MCF 10A (cell line): Measurements from ENCODE around the gene TULP3. TPM values are rescaled to one million over a fixed set of nuclear protein-coding genes. Genes with fewer than 3 reads are reported as not detected.
A peak's percentile ranks its signal among the peaks of the same experiment; 100 is the strongest.

Source experiments
- BruUV-seq: library from RNA; stranded (reverse); fragments of 400-500 nt; replicated peaks from 2 replicates; lab custom pipeline; 2021; lab: Mats Ljungman, UMichigan
- CTCF ChIA-PET: fragments of 300-600 bp; sonication (Branson Sonifier 250); formaldehyde crosslinking; extraction: SDS; loops from one replicate; lab custom pipeline; 2021; ENCODE audit warnings: antibody characterized with exemption, inconsistent platforms; lab: Yijun Ruan, JAX
- POLR2A ChIA-PET: fragments of 300-600, 350-650 bp; sonication (Branson Sonifier 250); formaldehyde crosslinking; extraction: SDS; loops from one replicate; lab custom pipeline; 2020; ENCODE audit warnings: antibody characterized with exemption, inconsistent platforms; lab: Yijun Ruan, JAX
- DNase-seq: peaks from one replicate; pipeline ENCODE4 v3.0.0-alpha.2; 2018; ENCODE audit not compliant: unreplicated experiment
- H3K27ac Mint-ChIP-seq: one replicate; pipeline ENCODE4 v1.8.0; 2022; ENCODE audit warnings: mild to moderate bottlenecking, low read depth, mixed read lengths; ENCODE audit not compliant: unreplicated experiment
- H3K27me3 Mint-ChIP-seq: one replicate; pipeline ENCODE4 v1.8.0; 2022; ENCODE audit warnings: mixed read lengths; ENCODE audit not compliant: insufficient read depth, unreplicated experiment
- H3K36me3 Mint-ChIP-seq: one replicate; pipeline ENCODE4 v1.8.0; 2022; ENCODE audit warnings: mild to moderate bottlenecking, moderate library complexity, mixed read lengths; ENCODE audit not compliant: insufficient read depth, unreplicated experiment
- H3K4me1 Mint-ChIP-seq: one replicate; pipeline ENCODE4 v1.8.0; 2022; ENCODE audit warnings: mixed read lengths; ENCODE audit not compliant: insufficient read depth, unreplicated experiment
- H3K4me3 Mint-ChIP-seq: one replicate; pipeline ENCODE4 v1.8.0; 2022; ENCODE audit warnings: mild to moderate bottlenecking, moderate library complexity, mixed read lengths; ENCODE audit not compliant: unreplicated experiment
- H3K9me3 Mint-ChIP-seq: one replicate; pipeline ENCODE4 v1.8.0; 2022; ENCODE audit warnings: mixed read lengths; ENCODE audit not compliant: unreplicated experiment
- intact Hi-C: fragments of 100-400 bp; cut with micrococcal nuclease; formaldehyde crosslinking; loops from 2 replicates; pipeline ENCODE4 v1.14.1; 2022
- total RNA-seq: library from RNA; stranded (reverse); gene quantifications from 2 replicates; pipeline ENCODE4 v1.2.3, GENCODE V29; 2022
- TF ChIP-seq, protein P1 (sequence below): fragments of 200-600 bp; IDR thresholded peaks from one replicate; pipeline ENCODE4 v1.8.0; 2022; ENCODE audit warnings: antibody characterized with exemption, mild to moderate bottlenecking; ENCODE audit not compliant: unreplicated experiment

TULP3 gene
- total RNA-seq, 1 experiment from 2014 or later: 36.2 TPM

DNA sequence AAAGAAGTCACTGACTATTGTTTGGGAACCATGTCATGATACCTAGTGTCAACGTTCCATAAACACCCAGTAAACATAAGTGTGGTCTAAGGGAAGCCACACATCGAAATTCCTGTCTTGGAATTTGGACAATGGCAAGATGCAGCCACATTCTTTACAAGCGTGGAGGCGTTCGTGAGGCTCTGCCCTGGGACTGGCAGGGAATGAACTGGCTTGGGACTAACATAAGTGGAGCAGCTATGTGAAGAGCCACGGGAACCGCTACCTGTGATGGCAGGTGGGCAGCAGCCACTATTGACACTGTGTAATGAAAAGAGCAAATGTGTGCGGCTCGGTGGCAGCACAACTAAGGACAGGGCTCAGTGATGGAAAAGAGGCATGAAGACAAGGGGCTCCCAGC is 45.9 kb upstream of the TULP3 start:
- CTCF ChIA-PET: interaction anchor here (0.9 to 3.3 kb wide), 2 partner anchors 9 to 11 kb away, joined by 3 to 21 read pairs; no protein-coding TSS in a partner anchor
- POLR2A ChIA-PET: interaction anchor here (0.7 to 1.5 kb wide), 4 partner anchors 9 to 32 kb away, joined by 3 to 6 read pairs (median 5); partner anchors contain the start of genes FOXM1 and RHNO1
- DNase-seq: no peak
- Mint-ChIP-seq H3K9me3 (no peaks in the 10 kb centered on the region), H3K36me3 (peaks cover under 1% of the 10 kb centered on the region), H3K27ac (no peak overlapping the region), H3K4me3 (no peak overlapping the region), H3K4me1 (no peaks in the 10 kb centered on the region), H3K27me3 (no peaks in the 10 kb centered on the region)
- intact Hi-C loops: no loop called here
- no TSS peak for BruUV-seq
- TF ChIP-seq, protein P1, sequence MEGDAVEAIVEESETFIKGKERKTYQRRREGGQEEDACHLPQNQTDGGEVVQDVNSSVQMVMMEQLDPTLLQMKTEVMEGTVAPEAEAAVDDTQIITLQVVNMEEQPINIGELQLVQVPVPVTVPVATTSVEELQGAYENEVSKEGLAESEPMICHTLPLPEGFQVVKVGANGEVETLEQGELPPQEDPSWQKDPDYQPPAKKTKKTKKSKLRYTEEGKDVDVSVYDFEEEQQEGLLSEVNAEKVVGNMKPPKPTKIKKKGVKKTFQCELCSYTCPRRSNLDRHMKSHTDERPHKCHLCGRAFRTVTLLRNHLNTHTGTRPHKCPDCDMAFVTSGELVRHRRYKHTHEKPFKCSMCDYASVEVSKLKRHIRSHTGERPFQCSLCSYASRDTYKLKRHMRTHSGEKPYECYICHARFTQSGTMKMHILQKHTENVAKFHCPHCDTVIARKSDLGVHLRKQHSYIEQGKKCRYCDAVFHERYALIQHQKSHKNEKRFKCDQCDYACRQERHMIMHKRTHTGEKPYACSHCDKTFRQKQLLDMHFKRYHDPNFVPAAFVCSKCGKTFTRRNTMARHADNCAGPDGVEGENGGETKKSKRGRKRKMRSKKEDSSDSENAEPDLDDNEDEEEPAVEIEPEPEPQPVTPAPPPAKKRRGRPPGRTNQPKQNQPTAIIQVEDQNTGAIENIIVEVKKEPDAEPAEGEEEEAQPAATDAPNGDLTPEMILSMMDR: no peak

DNA sequence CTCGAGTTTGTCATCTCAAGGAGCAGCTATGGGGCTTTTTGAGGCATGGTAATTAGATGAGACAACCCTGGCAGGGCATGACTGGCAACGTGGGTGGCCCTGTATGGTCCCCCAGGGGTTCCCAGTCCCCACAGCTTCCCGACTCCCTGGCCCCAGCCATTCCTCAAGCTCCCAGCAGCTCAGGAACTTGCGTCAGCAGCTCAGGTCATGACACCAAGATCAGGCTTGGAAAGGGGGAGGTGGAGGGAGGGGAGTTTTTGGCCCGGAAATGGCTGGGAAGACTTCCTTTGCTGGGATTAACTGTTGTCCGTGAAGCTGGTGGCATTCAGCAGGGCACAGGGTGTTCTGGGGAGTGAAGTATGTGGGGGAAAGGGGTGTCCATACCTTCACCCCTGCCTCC is 45.4 kb upstream of the TULP3 start:
- Mint-ChIP-seq H3K36me3 (no peaks in the 10 kb centered on the region), H3K27me3 (no peaks in the 10 kb centered on the region), H3K4me1 (no peaks in the 10 kb centered on the region), H3K4me3 (no peak overlapping the region), H3K27ac (no peak overlapping the region), H3K9me3 (no peaks in the 10 kb centered on the region)
- no peak for DNase-seq
- intact Hi-C loops: no loop called here
- CTCF ChIA-PET: interaction anchor here (0.9 to 3.3 kb wide), 2 partner anchors 9 to 12 kb away, joined by 3 to 21 read pairs; no protein-coding TSS in a partner anchor
- POLR2A ChIA-PET: interaction anchor here (0.7 to 1.1 kb wide), 3 partner anchors 9 to 19 kb away, joined by 3 to 6 read pairs (median 6); no protein-coding TSS in a partner anchor
- BruUV-seq: no TSS peak
- TF ChIP-seq, protein P1: no peak

DNA sequence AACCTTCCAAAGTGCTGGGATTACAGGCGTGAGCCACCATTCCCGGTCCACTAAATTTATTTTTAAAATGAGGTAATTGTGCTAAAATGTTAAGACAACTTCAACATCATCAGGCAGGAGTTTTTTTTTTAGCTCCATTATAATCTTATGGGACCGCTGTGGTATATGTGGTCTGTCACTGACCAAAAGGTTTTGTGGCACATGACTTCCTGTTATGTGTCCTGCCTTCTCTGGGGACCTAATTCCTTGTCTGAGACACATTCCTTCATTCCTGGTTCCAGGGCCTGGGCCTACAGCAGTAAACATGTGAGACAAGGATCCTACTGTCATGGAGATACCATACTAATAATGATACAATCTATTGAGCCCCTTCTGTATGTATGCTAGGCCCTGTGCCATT is 38.8 kb upstream of the TULP3 start:
- Mint-ChIP-seq H3K27me3 (no peaks in the 10 kb centered on the region), H3K27ac (no peak overlapping the region), H3K36me3 (no peaks in the 10 kb centered on the region), H3K4me3 (no peak overlapping the region), H3K4me1 (no peaks in the 10 kb centered on the region), H3K9me3 (no peaks in the 10 kb centered on the region)
- no peak for DNase-seq
- TF ChIP-seq, protein P1: no peak
- ChIA-PET POLR2A (interaction anchor here (0.6 to 0.8 kb wide), 4 partner anchors 16 to 92 kb away, joined by 3 read pairs; no protein-coding TSS in a partner anchor), CTCF (interaction anchor here (0.6 to 3.3 kb wide), 5 partner anchors 9 to 190 kb away, joined by 3 to 15 read pairs (median 3); no protein-coding TSS in a partner anchor)
- BruUV-seq: no TSS peak
- intact Hi-C loops: loop anchor here (10.0 kb wide), 1 partner anchor 183 kb away; no protein-coding TSS in a partner anchor

DNA sequence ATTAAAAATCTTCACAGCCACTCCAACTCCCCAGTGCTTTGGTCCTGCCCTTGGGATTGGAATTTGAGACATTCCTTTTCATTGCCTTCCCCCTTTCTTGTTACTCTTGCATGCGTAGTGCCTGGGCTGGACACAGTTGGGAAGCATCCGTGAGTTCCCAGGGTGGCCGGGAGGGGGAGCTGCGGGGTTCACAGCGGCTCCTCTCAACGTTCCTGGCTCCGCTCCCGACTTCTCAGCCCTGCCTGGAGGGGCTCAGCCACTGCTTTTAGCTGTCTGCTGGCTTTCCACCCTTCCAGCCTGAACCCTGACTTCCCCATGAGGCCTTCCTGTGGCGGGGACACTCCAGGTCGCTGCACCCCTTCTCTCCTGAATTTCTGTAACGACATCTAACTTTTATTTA is 37.1 kb upstream of the TULP3 start:
- no peaks in the 10 kb centered on the region for H3K27me3 Mint-ChIP-seq
- intact Hi-C loops: loop anchor here (10.0 kb wide), 1 partner anchor 181 kb away; no protein-coding TSS in a partner anchor
- H3K4me3 Mint-ChIP-seq: no peak overlapping the region
- H3K36me3 Mint-ChIP-seq: no peaks in the 10 kb centered on the region
- H3K9me3 Mint-ChIP-seq: no peaks in the 10 kb centered on the region
- H3K4me1 Mint-ChIP-seq: no peaks in the 10 kb centered on the region
- POLR2A ChIA-PET: interaction anchor here (1.3 kb wide), 1 partner anchor 9 kb away, joined by 6 read pairs; no protein-coding TSS in a partner anchor
- CTCF ChIA-PET: interaction anchor here (0.6 to 3.3 kb wide), 16 partner anchors 9 to 887 kb away, joined by 3 to 21 read pairs (median 4); no protein-coding TSS in a partner anchor
- H3K27ac Mint-ChIP-seq: no peak overlapping the region
- peak; percentile 69 for DNase-seq
- TF ChIP-seq, protein P1: peak; percentile 70
- no TSS peak for BruUV-seq
